ENCODE data around the gene AARS2.

- TF ChIP-seq, protein P1, sequence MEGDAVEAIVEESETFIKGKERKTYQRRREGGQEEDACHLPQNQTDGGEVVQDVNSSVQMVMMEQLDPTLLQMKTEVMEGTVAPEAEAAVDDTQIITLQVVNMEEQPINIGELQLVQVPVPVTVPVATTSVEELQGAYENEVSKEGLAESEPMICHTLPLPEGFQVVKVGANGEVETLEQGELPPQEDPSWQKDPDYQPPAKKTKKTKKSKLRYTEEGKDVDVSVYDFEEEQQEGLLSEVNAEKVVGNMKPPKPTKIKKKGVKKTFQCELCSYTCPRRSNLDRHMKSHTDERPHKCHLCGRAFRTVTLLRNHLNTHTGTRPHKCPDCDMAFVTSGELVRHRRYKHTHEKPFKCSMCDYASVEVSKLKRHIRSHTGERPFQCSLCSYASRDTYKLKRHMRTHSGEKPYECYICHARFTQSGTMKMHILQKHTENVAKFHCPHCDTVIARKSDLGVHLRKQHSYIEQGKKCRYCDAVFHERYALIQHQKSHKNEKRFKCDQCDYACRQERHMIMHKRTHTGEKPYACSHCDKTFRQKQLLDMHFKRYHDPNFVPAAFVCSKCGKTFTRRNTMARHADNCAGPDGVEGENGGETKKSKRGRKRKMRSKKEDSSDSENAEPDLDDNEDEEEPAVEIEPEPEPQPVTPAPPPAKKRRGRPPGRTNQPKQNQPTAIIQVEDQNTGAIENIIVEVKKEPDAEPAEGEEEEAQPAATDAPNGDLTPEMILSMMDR (conservative IDR thresholded peaks at IDR 0.05): no peak
- TF ChIP-seq EZH2 (IDR thresholded peaks at IDR 0.05; ENCODE audit: low read depth): no peak
Measured at GRCh38 chr6:44266347-44266746, 46.8 kb downstream of the AARS2 start.
